Lower leg skin (tissue), 3 donors: Measurements from ENCODE around the gene LPA.

Experiments
- CTCF ChIP-seq, 3 donors: fragments of 450-650 bp; IDR thresholded peaks; one replicate each; pipeline ENCODE4 v1.5.1; 2016; ENCODE audit warnings: antibody characterized with exemption in 3 of 3, mild to moderate bottlenecking in 3 of 3, moderate library complexity in 2 of 3
- POLR2A ChIP-seq, 2 donors: fragments of 450-650 bp; IDR thresholded peaks; one replicate each; pipeline ENCODE4 v1.6.1; 2016 to 2017; ENCODE audit warnings: antibody characterized with exemption in 2 of 2, mild to moderate bottlenecking in 1 of 2, moderate library complexity in 1 of 2

- TF ChIP-seq CTCF (IDR thresholded peaks at IDR 0.05) (no peak), POLR2A (IDR thresholded peaks at IDR 0.05) (no peak)
These were observed 158.1 kb downstream of the LPA start for GRCh38 chr6:160505970-160506369.
